Stimulated activated CD8-positive, alpha-beta memory T cell treated with anti-CD3 and anti-CD28 coated beads, Interleukin-15, amount 100 ng/mL, for 1 hour (primary cell): ENCODE results near the gene FOXO4.
A peak's percentile ranks its signal among the peaks of the same experiment; 100 is the strongest.

ENCODE experiments used
- DNase-seq: peaks from one replicate; pipeline ENCODE4 v3.0.0-alpha.2; 2020; ENCODE audit warnings: low read depth

The FOXO4 gene

GRCh38 chrX:71098951-71099506, 3.4 kb downstream of the FOXO4 start:
- no peak for DNase-seq

- DNase-seq: no peak
Measured at GRCh38 chrX:71099736-71100135, 4.1 kb downstream of the FOXO4 start.

GRCh38 chrX:71100581-71101505, 5.2 kb downstream of the FOXO4 start:
- DNase-seq: no peak

GRCh38 chrX:71102292-71102691, 6.6 kb downstream of the FOXO4 start:
- no peak for DNase-seq

- DNase-seq: no peak
Measured at GRCh38 chrX:71103110-71103983, 7.7 kb downstream of the FOXO4 start.

- DNase-seq: no peak
Measured at GRCh38 chrX:71105628-71106027, 10.0 kb downstream of the FOXO4 start.

GRCh38 chrX:71106427-71106826, 10.8 kb downstream of the FOXO4 start, which contains the start of gene CXorf65:
TSS of gene CXorf65 (minus strand) at chrX:71106740. CDS start at chrX:71106556, 184 bp downstream.
- no peak for DNase-seq

GRCh38 chrX:71107245-71107644, 11.6 kb downstream of the FOXO4 start:
- DNase-seq: no peak

GRCh38 chrX:71107762-71108360, 12.2 kb downstream of the FOXO4 start:
- DNase-seq: no peak

GRCh38 chrX:71109051-71109450, 13.4 kb downstream of the FOXO4 start:
- no peak for DNase-seq

- peak; percentile 45 for DNase-seq
Measured at GRCh38 chrX:71111141-71111843, 15.6 kb downstream of the FOXO4 start, which contains the start of gene IL2RG. TSS of gene IL2RG (minus strand) at chrX:71111577. CDS start at chrX:71111539, 38 bp downstream.

- no peak for DNase-seq
Measured at GRCh38 chrX:71111921-71112431, 16.3 kb downstream of the FOXO4 start.

- DNase-seq: no peak
Measured at GRCh38 chrX:71117358-71117757, 21.7 kb downstream of the FOXO4 start.

GRCh38 chrX:71118032-71118984, 22.7 kb downstream of the FOXO4 start, which contains the start of gene MED12:
TSS of gene MED12 (plus strand) at chrX:71118596. CDS start at chrX:71118755, 159 bp downstream.
- peak; percentile 64 for DNase-seq

- DNase-seq: no peak
Measured at GRCh38 chrX:71118985-71119535, 23.4 kb downstream of the FOXO4 start.

GRCh38 chrX:71128166-71128833, 32.6 kb downstream of the FOXO4 start:
- no peak for DNase-seq

GRCh38 chrX:71128915-71129765, 33.5 kb downstream of the FOXO4 start:
- DNase-seq: peak; percentile 48

GRCh38 chrX:71131510-71131909, 35.9 kb downstream of the FOXO4 start:
- DNase-seq: no peak
